ENCODE results near the gene HTR3B. TPM values are rescaled to one million over a fixed set of nuclear protein-coding genes. Genes with fewer than 3 reads are reported as not detected.
"Not testable (repeated sequence)": the region's sequence is repeated elsewhere in the genome, so short reads cannot be mapped to it uniquely, and the experiment has no call there.

The HTR3B gene
- total RNA-seq, 1 donor from 2014 or later: not detected

GRCh38 chr11:113923572-113923971 is 19.0 kb downstream of the HTR3B start:
- TF ChIP-seq, protein P1, sequence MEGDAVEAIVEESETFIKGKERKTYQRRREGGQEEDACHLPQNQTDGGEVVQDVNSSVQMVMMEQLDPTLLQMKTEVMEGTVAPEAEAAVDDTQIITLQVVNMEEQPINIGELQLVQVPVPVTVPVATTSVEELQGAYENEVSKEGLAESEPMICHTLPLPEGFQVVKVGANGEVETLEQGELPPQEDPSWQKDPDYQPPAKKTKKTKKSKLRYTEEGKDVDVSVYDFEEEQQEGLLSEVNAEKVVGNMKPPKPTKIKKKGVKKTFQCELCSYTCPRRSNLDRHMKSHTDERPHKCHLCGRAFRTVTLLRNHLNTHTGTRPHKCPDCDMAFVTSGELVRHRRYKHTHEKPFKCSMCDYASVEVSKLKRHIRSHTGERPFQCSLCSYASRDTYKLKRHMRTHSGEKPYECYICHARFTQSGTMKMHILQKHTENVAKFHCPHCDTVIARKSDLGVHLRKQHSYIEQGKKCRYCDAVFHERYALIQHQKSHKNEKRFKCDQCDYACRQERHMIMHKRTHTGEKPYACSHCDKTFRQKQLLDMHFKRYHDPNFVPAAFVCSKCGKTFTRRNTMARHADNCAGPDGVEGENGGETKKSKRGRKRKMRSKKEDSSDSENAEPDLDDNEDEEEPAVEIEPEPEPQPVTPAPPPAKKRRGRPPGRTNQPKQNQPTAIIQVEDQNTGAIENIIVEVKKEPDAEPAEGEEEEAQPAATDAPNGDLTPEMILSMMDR (IDR thresholded peaks at IDR 0.05; ENCODE audit: borderline replicate concordance): no peak
- Histone ChIP-seq H3K27me3 (ENCODE audit: low read depth) (peaks cover 37% of the 10 kb centered on the region), H3K4me3 (no peak overlapping the region), H3K27ac (replicated peaks) (no peak overlapping the region), H3K4me1 (no peaks in the 10 kb centered on the region), H3K36me3 (no peaks in the 10 kb centered on the region), H3K9me3 (replicated peaks) (no peaks in the 10 kb centered on the region)
- no peak for DNase-seq
- intact Hi-C loops (cut with micrococcal nuclease): no loop called here

- Histone ChIP-seq H3K4me3 (no peak overlapping the region), H3K27me3 (ENCODE audit: low read depth) (peaks cover 38% of the 10 kb centered on the region), H3K9me3 (replicated peaks) (no peaks in the 10 kb centered on the region), H3K27ac (replicated peaks) (no peak overlapping the region), H3K36me3 (no peaks in the 10 kb centered on the region), H3K4me1 (no peaks in the 10 kb centered on the region)
- DNase-seq: no peak
- intact Hi-C loops (cut with micrococcal nuclease): no loop called here
- TF ChIP-seq, protein P1 (IDR thresholded peaks at IDR 0.05; ENCODE audit: borderline replicate concordance): no peak
These were observed 21.9 kb downstream of the HTR3B start for GRCh38 chr11:113926273-113927197.

DNA sequence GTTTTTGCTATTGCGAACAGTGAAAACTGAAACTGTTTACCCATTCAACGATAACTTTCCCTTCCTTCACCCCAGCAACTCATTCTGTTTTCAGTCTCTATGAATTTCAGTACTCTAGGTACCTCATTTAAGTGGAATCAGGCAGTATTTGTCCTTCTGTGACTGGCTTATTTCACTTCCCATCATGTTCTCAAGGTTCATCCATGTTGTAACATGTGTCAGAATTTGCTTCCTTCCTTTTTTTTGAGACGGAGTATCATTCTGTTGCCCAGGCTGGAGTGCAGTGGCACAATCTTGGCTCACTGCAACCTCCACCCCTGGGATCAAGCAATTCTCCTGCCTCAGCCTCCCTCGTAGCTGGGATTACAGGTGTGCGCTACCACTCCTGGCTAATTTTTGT is 23.7 kb downstream of the HTR3B start:
- no peaks in the 10 kb centered on the region for H3K4me1 ChIP-seq
- no peak overlapping the region for H3K4me3 ChIP-seq
- DNase-seq: no peak
- TF ChIP-seq, protein P1 (IDR thresholded peaks at IDR 0.05; ENCODE audit: borderline replicate concordance): no peak
- H3K27me3 ChIP-seq (ENCODE audit: low read depth): peaks cover 41% of the 10 kb centered on the region
- intact Hi-C loops (cut with micrococcal nuclease): no loop called here
- H3K9me3 ChIP-seq (replicated peaks): no peaks in the 10 kb centered on the region
- no peak overlapping the region for H3K27ac ChIP-seq (replicated peaks)
- no peaks in the 10 kb centered on the region for H3K36me3 ChIP-seq

DNA sequence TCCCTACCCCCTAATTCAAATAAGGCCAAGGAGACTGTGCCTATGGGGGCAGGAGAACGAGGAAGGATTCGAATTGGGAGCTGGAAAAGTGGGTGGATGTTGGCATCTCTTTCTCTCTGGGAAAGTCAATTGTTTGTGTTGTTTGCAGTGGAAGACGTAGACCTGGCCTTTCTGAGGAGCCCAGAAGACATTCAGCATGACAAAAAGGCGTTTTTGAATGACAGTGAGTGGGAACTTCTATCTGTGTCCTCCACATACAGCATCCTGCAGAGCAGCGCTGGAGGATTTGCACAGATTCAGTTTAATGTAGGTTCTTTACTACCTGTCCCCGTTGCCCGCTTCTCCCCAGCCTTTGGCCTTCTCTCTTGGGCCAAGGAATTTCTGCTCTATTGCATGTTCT is 28.2 kb downstream of the HTR3B start:
- Histone ChIP-seq H3K36me3 (no peaks in the 10 kb centered on the region), H3K4me3 (no peak overlapping the region), H3K9me3 (replicated peaks) (no peaks in the 10 kb centered on the region), H3K4me1 (peaks cover 6% of the 10 kb centered on the region), H3K27me3 (ENCODE audit: low read depth) (peaks cover 41% of the 10 kb centered on the region), H3K27ac (replicated peaks) (no peak overlapping the region)
- no peak for DNase-seq
- intact Hi-C loops (cut with micrococcal nuclease): no loop called here
- TF ChIP-seq, protein P1 (IDR thresholded peaks at IDR 0.05; ENCODE audit: borderline replicate concordance): no peak

DNA sequence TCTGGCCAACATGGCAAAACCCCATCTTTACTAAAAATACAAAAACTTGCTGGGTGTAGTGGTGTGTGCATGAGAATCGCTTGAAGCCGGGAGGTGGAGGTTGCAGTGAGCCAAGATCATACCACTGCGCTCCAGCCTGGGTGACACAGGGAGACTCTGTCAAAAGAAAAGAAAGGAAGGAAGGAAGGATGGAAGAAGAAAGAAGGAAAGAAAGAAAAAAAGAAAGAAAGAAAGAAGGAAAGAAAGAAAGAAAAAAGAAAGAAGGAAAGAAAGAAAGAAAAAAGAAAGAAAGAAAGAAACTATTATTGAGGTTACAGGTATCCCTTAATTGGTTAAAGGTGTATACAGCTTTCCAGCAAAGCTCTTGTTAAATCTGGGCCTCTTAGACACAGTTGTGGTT is 29.6 kb downstream of the HTR3B start:
- intact Hi-C loops (cut with micrococcal nuclease): not testable (repeated sequence)

DNA sequence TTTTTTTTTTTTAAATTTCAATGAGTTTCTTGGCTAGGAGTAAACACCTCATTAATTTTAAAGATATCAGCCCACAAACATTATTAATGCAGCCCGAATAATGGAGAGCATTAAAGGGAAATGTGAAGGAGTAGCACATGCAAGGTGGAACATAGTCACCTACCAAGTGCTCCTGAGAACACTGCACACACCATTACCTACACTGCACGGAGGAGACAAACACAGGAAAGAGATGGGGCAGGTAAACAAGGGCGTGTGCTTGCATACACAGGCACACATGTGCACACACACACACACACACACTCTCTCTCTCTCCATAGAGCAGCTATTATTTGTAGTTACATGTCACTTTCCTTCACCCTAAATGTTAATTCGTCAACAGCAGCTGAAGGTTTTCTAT is 30.2 kb downstream of the HTR3B start:
- H3K9me3 ChIP-seq (replicated peaks): no peaks in the 10 kb centered on the region
- H3K4me3 ChIP-seq: no peak overlapping the region
- peaks cover 6% of the 10 kb centered on the region for H3K4me1 ChIP-seq
- DNase-seq: no peak
- intact Hi-C loops (cut with micrococcal nuclease): no loop called here
- peaks cover 23% of the 10 kb centered on the region for H3K27me3 ChIP-seq (ENCODE audit: low read depth)
- no peak overlapping the region for H3K27ac ChIP-seq (replicated peaks)
- TF ChIP-seq, protein P1 (IDR thresholded peaks at IDR 0.05; ENCODE audit: borderline replicate concordance): no peak
- H3K36me3 ChIP-seq: no peaks in the 10 kb centered on the region

More for the DNA sequence above, 29.6 kb downstream of the HTR3B start:
- peaks cover 29% of the 10 kb centered on the region for H3K27me3 ChIP-seq (ENCODE audit: low read depth)
- H3K9me3 ChIP-seq (replicated peaks); DNase-seq; H3K36me3 ChIP-seq; H3K4me1 ChIP-seq; H3K4me3 ChIP-seq; H3K27ac ChIP-seq (replicated peaks): not testable (repeated sequence)

Data from left ventricle myocardium inferior (tissue), 1 donor.